CD4-positive, alpha-beta T cell (primary cell): ENCODE data around the gene UBC. TPM values are rescaled to one million over a fixed set of nuclear protein-coding genes. Genes with fewer than 3 reads are reported as not detected.

Experiments used
- ATAC-seq: fragments of 200-7000 bp; cut with Tn5 transposase; one replicate; pipeline ENCODE4 v1.10.0; 2022; ENCODE audit warnings: mild to moderate bottlenecking; ENCODE audit not compliant: poor library complexity
- CTCF ChIA-PET: fragments of 350-600 bp; sonication (Branson Sonifier 250); formaldehyde crosslinking; loops from one replicate; lab custom pipeline; 2021; ENCODE audit warnings: antibody characterized with exemption, inconsistent platforms; lab: Charles Lee
- POLR2A ChIA-PET: fragments of 350-600 bp; sonication (Branson Sonifier 250); formaldehyde crosslinking; loops from one replicate; lab custom pipeline; 2021; ENCODE audit warnings: antibody characterized with exemption, inconsistent platforms; lab: Charles Lee
- DNase-seq, 14 experiments: peaks; one replicate each; pipeline ENCODE4 v3.0.0-alpha.2; 2013 to 2020; ENCODE audit warnings: mixed read lengths in 2 of 14
- H3K27ac ChIP-seq, 2 donors: one replicate each; pipeline versions ENCODE4 v1.5.1 to v1.7.0; 2013; ENCODE audit warnings: low read length in 2 of 2, low read depth in 1 of 2, mild to moderate bottlenecking in 1 of 2
- H3K27me3 ChIP-seq, 2 experiments: 1 replicate in 1 of 2; 2 replicates in 1 of 2; pipeline versions ENCODE4 v1.6.1 to v1.7.0; 2013; ENCODE audit warnings: low read length in 2 of 2, control low read depth in 1 of 2, mild to moderate bottlenecking in 1 of 2, moderate library complexity in 1 of 2; ENCODE audit not compliant: insufficient read depth in 2 of 2, control insufficient read depth in 1 of 2
- H3K36me3 ChIP-seq: one replicate; pipeline ENCODE4 v1.6.1; 2013; ENCODE audit warnings: low read length, control low read depth; ENCODE audit not compliant: insufficient read depth
- H3K4me1 ChIP-seq: one replicate; pipeline ENCODE4 v1.6.1; 2013; ENCODE audit warnings: low read length, control low read depth; ENCODE audit not compliant: insufficient read depth
- H3K4me3 ChIP-seq: one replicate; pipeline ENCODE4 v1.5.1; 2013; ENCODE audit warnings: mild to moderate bottlenecking, low read length, moderate library complexity
- H3K9me3 ChIP-seq, 2 experiments: 1 replicate in 1 of 2; 2 replicates in 1 of 2; pipeline versions ENCODE4 v1.6.1 to v1.7.0; 2013; ENCODE audit warnings: low read length in 2 of 2, mild to moderate bottlenecking in 2 of 2, control low read depth in 1 of 2, moderate library complexity in 1 of 2; ENCODE audit not compliant: control insufficient read depth in 1 of 2, insufficient read depth in 1 of 2
- H3K27ac Mint-ChIP-seq: one replicate; pipeline ENCODE4 v1.8.0; 2020; ENCODE audit warnings: mixed read lengths
- H3K27me3 Mint-ChIP-seq: one replicate; pipeline ENCODE4 v1.8.0; 2021; ENCODE audit warnings: mixed read lengths
- H3K36me3 Mint-ChIP-seq: one replicate; pipeline ENCODE4 v1.8.0; 2021; ENCODE audit warnings: low read depth, mixed read lengths
- H3K4me1 Mint-ChIP-seq: one replicate; pipeline ENCODE4 v1.8.0; 2021; ENCODE audit warnings: low read depth, mixed read lengths
- H3K4me3 Mint-ChIP-seq: one replicate; pipeline ENCODE4 v1.8.0; 2020; ENCODE audit warnings: mild to moderate bottlenecking, mixed read lengths
- H3K9me3 Mint-ChIP-seq: one replicate; pipeline ENCODE4 v1.8.0; 2020; ENCODE audit warnings: mixed read lengths
- intact Hi-C, 2 experiments: fragments of 100-400 bp; cut with DNase I in 1 of 2; cut with micrococcal nuclease in 1 of 2; formaldehyde crosslinking; loops; one replicate each; pipeline versions ENCODE4 v1.15.1 to v1.9.0; 2023 to 2025; cut with DNase I, micrococcal nuclease
- total RNA-seq, 174 experiments: library from RNA in 2 of 174; stranded (reverse) in 2 of 174; gene quantifications; one replicate each; pipeline ENCODE4 v1.2.3 and lab custom pipeline; 2021 to 2026
- TF ChIP-seq, protein P1 (sequence below): fragments of 200-600 bp; IDR thresholded peaks from one replicate; pipeline ENCODE4 v1.8.0; 2022; ENCODE audit warnings: antibody characterized with exemption, mild to moderate bottlenecking

Gene UBC
- total RNA-seq, 2 experiments from 2014 or later: 1,389 to 1,410 TPM

DNA sequence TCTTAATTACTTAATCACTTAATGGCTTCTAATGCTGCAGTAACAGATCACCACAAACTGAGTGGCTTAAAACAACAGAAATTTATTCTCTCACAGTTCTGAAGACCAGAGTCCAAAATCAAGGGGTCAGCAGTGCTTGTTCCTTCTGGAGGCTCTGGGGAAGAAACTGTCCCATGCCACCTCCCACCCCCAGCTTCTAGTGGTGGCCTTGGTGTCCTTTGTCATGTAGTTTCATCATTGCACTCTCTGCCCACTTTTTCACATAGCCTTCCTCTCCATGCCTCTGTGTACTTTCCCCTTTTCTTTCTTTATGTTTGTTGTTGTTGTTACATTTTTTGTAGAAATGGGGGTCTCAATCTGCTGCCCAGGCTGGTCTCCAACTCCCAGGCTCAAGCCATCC lies 16.1 kb upstream of the UBC start:
- H3K9me3 Mint-ChIP-seq: peaks cover 4% of the 10 kb centered on the region
- no peak overlapping the region for H3K4me3 Mint-ChIP-seq
- no peak overlapping the region for H3K4me3 ChIP-seq
- CTCF ChIA-PET: interaction anchor here (2.2 kb wide), 1 partner anchor 24 kb away, joined by 9 read pairs; no protein-coding TSS in a partner anchor
- peaks cover 24% of the 10 kb centered on the region for H3K4me1 Mint-ChIP-seq
- H3K9me3 ChIP-seq: no peaks in the 10 kb centered on the region
- H3K27me3 ChIP-seq: no peaks in the 10 kb centered on the region
- DNase-seq (no peak), ATAC-seq (no peak)
- H3K36me3 Mint-ChIP-seq: peaks cover 20% of the 10 kb centered on the region
- peaks cover 22% of the 10 kb centered on the region for H3K4me1 ChIP-seq
- peaks cover 11% of the 10 kb centered on the region for H3K27me3 Mint-ChIP-seq
- TF ChIP-seq, protein P1, sequence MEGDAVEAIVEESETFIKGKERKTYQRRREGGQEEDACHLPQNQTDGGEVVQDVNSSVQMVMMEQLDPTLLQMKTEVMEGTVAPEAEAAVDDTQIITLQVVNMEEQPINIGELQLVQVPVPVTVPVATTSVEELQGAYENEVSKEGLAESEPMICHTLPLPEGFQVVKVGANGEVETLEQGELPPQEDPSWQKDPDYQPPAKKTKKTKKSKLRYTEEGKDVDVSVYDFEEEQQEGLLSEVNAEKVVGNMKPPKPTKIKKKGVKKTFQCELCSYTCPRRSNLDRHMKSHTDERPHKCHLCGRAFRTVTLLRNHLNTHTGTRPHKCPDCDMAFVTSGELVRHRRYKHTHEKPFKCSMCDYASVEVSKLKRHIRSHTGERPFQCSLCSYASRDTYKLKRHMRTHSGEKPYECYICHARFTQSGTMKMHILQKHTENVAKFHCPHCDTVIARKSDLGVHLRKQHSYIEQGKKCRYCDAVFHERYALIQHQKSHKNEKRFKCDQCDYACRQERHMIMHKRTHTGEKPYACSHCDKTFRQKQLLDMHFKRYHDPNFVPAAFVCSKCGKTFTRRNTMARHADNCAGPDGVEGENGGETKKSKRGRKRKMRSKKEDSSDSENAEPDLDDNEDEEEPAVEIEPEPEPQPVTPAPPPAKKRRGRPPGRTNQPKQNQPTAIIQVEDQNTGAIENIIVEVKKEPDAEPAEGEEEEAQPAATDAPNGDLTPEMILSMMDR: no peak
- POLR2A ChIA-PET: interaction anchor here (1.5 to 2.2 kb wide), 2 partner anchors 9 to 13 kb away, joined by 6 to 8 read pairs; no protein-coding TSS in a partner anchor
- peak overlapping the region; percentile 44 for H3K27ac Mint-ChIP-seq
- no peak overlapping the region for H3K27ac ChIP-seq
- intact Hi-C loops: no loop called here
- H3K36me3 ChIP-seq: no peaks in the 10 kb centered on the region

DNA sequence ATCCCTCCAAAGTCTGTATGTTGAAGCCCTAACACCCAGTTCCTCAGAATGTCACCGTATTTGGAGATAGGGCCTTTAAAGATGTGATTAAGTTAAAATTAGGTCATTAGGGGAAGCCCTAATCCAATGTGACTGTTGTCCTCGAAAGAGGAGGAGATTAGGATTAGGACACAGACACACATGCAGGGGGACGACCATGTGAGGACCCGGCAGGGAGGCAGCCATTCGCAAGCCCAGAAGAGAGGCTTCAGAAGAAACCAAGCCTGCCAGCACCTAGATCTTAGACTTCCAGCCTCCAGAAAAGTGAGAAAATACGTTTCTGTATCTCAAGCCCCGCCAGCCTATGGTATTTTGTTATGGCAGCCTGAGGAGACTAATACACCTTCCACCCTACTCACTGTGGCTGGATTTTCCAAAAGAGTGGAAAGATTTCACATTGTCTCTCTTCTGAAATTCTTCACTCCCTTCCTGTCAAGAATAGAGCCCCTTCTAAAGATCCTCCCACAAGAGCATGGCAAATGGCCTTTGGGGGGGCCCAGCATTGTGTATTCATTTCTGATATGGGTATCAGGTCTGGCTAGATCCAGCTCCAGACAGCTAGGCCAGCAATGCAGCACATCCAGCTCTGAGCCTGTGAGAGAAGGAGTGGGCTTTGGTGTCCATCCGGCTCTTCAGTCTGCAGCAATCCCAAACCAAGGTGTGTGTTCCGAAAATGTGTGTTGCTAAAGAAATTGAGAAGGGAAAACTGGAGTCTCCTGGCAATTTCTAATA lies 15.4 kb upstream of the UBC start:
- TF ChIP-seq, protein P1: no peak
- Mint-ChIP-seq H3K9me3 (peaks cover 4% of the 10 kb centered on the region), H3K4me1 (peaks cover 24% of the 10 kb centered on the region), H3K36me3 (peaks cover 20% of the 10 kb centered on the region), H3K27ac (peak overlapping the region; percentile 98), H3K27me3 (peaks cover 11% of the 10 kb centered on the region), H3K4me3 (peak overlapping the region; percentile 95)
- intact Hi-C loops: no loop called here
- Histone ChIP-seq H3K4me3 (no peak overlapping the region), H3K36me3 (no peaks in the 10 kb centered on the region), H3K9me3 (no peaks in the 10 kb centered on the region), H3K27me3 (no peaks in the 10 kb centered on the region), H3K27ac (no peak overlapping the region), H3K4me1 (peaks cover 22% of the 10 kb centered on the region)
- ChIA-PET CTCF (interaction anchor here (2.2 kb wide), 1 partner anchor 23 kb away, joined by 9 read pairs; no protein-coding TSS in a partner anchor), POLR2A (no interaction called here)
- ATAC-seq (no peak), DNase-seq (no peak)

DNA sequence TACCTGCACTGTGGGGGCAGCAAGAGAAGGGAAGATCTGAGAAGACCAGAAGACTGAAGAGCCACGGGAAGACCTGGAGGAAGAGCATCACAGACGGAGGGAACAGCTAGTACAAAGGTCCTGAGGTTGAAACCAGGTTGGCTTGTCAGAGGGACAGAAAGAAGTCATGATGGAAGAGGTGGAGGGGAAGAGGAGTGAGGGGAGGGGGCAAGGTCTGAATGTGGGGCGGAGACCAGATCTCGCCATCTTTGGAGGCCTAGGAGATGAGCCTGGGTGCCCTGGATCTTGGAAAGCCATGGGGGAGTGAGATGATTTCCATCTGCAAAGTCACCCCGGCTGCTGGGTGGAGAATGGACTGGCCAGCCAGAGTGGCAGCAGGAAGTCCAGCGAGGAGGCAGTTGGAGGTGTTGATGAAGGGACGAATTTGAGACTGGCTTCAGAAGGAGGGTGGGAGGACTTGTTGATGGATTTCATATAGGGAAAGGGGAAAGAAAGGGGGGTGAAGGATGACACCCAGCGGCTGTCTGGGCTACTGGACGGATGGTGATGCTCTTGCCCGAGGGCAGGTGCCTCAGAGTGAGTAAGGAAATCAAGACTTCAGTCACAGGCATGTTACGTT lies 14.6 kb upstream of the UBC start:
- intact Hi-C loops: loop anchor here in 1 of 2 experiments (1.0 kb wide), 1 partner anchor 10 kb away; no protein-coding TSS in a partner anchor
- Histone ChIP-seq H3K27me3 (no peaks in the 10 kb centered on the region), H3K4me1 (peaks cover 22% of the 10 kb centered on the region), H3K4me3 (peak overlapping the region; percentile 69), H3K36me3 (no peaks in the 10 kb centered on the region), H3K27ac (peak overlapping the region; percentile 66 to 67), H3K9me3 (no peaks in the 10 kb centered on the region)
- Mint-ChIP-seq H3K36me3 (peaks cover 20% of the 10 kb centered on the region), H3K27ac (peak overlapping the region; percentile 98), H3K9me3 (peaks cover 4% of the 10 kb centered on the region), H3K4me1 (peaks cover 24% of the 10 kb centered on the region), H3K27me3 (peaks cover 11% of the 10 kb centered on the region), H3K4me3 (peak overlapping the region; percentile 95)
- ChIA-PET CTCF (interaction anchor here (1.2 to 4.8 kb wide), 6 partner anchors 9 to 22 kb away, joined by 3 to 29 read pairs (median 9); no protein-coding TSS in a partner anchor), POLR2A (interaction anchor here (4.0 to 4.2 kb wide), 3 partner anchors 10 to 15 kb away, joined by 71 to 87 read pairs (median 80); partner anchors contain the start of gene UBC)
- no peak for ATAC-seq
- TF ChIP-seq, protein P1: no peak
- no peak for DNase-seq
